HCT116 (cell line): ENCODE results near the gene SECISBP2L.

Experiments used
- CTCF ChIP-seq, 3 experiments: fragments of 200-600 bp in 1 of 3; sonication (generic) in 1 of 3; IDR thresholded peaks in 2 of 3; conservative IDR thresholded peaks in 1 of 3; 2 replicates each; pipeline ENCODE4 v1.5.1; 2012 to 2017; ENCODE audit warnings: low read depth in 2 of 3, low read length in 2 of 3, antibody characterized with exemption in 1 of 3, borderline replicate concordance in 1 of 3, control low read depth in 1 of 3, mild to moderate bottlenecking in 1 of 3, mixed read lengths in 1 of 3, mixed run types in 1 of 3, moderate library complexity in 1 of 3; ENCODE audit not compliant: insufficient read depth in 1 of 3
- POLR2AphosphoS5 ChIP-seq: IDR thresholded peaks from 2 replicates; pipeline ENCODE4 v1.6.1; 2011; ENCODE audit warnings: mild to moderate bottlenecking, low read depth, low read length, moderate library complexity
- REST ChIP-seq: IDR thresholded peaks from 2 replicates; pipeline ENCODE4 v1.6.1; 2012; ENCODE audit warnings: low read depth

- TF ChIP-seq CTCF (IDR thresholded peaks at IDR 0.05 in 2 of 3, conservative IDR thresholded peaks at IDR 0.05 in 1 of 3; ENCODE audit: borderline replicate concordance in 1 of 3, insufficient read depth in 1 of 3, low read depth in 2 of 3, low read length in 2 of 3), result no peak
- TF ChIP-seq POLR2AphosphoS5, result no peak
- no peak for TF ChIP-seq REST
Measured at GRCh38 chr15:49040151-49040550, 6.1 kb downstream of the SECISBP2L start.
